ENCODE results near the gene CDRT15L2.
"Not testable (repeated sequence)": the region's sequence is repeated elsewhere in the genome, so short reads cannot be mapped to it uniquely, and the experiment has no call there.

CDRT15L2 gene

DNA sequence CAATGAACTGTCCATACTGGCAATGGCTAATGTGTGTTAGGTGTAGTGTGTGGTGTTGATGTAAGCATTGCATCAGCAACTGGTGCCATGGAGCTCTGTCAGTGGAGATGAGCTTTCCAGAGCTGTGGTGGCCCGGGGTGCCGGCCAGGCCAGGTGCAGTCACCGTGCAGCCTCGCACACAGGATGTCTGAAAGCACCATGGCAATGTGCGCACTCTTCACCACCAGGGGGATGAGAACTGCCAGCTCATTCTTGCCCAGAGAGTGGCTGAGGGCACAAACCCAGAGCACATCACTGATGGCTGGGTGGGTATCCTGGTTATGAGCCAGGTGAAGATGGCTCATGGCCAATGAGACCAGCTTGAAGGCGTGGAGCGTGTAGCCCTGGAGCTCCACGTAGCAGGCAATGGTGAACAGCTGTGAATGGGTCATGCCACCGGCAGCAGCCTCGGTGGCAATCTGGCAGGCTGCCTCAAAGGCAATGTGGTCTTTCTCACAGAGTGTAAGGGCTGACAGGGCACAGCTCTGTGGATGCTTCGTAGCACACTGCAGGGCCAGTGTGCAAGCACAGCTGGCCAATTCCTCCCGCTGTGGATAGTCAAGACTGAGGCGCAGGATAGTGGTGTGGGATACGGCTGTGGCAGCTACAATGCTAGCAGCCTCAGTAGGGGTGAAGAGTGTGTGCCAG, 4.5 kb downstream of the CDRT15L2 start:
- DNase-seq: not testable (repeated sequence)

DNA sequence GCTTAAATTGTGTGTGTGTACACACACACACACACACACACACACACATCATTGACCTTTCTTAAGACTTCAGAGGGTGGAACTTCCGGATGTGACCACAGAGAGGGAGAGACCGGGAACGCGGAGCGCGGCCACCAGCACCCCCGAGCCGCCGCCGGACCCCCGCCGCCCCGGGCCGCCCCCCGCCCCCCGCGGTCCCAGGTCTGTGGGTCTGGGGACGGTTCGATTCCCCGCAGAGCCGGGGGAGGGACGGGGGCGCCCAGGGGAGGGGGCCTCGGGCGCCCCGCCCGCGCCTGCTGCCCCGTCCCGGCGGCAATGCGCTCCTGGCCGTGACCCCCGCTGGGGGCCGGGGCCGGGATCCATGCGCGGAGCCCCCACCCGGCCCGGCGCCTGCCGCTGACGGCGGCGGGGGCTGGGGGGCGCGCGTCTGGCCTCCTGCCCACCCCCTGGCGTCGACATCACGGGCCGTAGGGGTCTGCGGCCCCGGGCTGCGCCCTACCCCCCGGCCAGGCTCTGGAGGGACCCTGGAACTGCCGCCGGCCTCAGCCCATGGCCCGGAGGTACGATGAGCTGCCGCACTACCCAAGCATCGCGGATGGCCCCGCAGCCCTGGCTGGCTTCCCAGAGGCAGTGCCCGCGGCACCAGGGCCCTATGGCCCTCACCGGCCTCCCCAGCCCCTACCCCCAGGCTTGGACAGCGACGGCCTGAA, 9.4 kb downstream of the CDRT15L2 start:
- not testable (repeated sequence) for DNase-seq

DNA sequence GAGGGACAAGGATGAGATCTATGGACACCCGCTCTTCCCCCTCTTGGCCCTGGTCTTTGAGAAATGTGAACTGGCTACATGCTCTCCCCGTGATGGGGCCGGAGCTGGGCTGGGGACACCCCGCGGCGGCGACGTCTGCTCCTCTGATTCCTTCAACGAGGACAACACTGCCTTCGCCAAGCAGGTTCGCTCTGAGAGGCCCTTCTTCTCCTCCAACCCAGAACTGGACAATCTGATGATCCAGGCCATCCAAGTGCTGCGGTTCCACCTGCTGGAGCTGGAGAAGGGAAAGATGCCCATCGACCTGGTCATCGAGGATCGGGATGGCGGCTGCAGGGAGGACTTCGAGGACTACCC, 9.9 kb downstream of the CDRT15L2 start:
- not testable (repeated sequence) for DNase-seq

DNA sequence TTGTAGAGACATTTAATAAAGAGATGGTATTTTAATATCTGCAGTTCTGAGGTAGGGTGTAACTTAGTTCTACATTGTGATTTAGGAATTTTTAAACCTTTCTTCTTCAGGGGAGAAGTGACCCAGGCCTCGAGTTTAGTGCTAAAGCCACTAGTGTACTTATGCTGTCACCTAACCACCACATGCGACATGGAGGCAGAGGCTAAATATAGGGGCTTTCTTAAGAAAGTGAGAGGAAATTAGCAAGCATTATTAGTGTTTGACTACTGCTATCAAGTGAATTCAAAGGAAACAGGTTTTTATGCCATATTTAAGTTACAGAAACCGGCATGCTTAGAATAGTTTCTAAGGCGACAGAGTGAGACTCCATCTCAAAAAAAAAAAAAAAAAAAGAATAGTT, 11.5 kb downstream of the CDRT15L2 start:
- not testable (repeated sequence) for DNase-seq

DNA sequence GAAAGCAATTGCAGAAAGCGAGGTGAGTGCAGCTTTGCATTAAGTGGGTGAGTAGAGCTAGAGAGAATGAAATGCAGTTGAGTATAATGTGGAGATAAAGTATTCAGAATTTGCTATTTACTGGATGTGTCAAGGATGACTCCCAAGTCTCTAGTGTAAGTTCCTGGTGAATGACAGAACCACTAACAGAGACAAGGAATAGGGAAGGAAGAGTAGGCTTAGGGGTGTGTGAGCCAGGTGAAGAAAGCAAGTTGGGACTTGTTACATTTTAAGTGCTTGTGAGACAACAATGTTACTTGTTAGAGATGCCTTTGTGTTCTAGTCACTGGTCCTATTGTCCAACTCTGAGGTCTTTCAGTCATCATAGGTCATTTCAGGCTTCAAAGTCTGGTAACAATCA, 26.0 kb downstream of the CDRT15L2 start:
- DNase-seq: not testable (repeated sequence)

DNA sequence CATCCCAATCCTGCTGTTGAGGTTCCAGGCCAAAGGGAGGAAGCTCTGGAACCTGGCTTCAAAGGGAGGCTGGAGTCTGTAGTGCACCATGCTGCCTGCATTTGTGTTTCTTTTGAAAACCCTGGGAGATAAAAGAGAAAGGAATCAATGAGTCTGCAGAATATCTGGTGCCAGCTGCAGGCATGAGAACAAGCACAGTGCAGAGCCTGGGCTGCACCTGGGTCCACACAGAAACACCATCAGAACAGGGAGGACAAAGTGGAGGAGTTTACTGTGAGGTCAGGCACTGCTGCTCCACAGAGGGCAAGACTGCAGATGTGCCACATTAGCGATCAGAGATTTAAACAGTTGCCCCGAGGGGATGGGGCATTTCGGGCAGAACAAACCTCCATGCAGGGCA, 30.0 kb downstream of the CDRT15L2 start:
- DNase-seq: not testable (repeated sequence)

DNA sequence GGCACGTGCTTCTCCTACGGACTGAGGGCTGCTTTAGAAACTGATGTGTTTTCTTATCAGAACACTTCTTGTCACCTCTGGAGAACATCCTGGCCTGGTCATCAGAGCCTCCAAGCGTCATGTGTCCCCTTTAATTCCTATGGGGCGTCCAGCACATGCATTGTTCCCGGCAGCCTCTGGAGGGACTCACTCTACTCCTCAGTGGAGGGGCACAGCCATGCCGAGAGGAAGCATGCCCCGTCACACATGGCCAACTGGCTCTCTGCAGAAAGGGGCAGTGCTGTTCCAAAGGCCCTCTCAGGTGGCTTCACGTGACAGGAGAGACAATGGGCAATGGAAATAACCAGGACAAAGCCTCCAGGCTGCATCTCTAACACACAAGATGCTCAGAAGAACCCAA, 31.8 kb downstream of the CDRT15L2 start:
- no peak for DNase-seq

DNA sequence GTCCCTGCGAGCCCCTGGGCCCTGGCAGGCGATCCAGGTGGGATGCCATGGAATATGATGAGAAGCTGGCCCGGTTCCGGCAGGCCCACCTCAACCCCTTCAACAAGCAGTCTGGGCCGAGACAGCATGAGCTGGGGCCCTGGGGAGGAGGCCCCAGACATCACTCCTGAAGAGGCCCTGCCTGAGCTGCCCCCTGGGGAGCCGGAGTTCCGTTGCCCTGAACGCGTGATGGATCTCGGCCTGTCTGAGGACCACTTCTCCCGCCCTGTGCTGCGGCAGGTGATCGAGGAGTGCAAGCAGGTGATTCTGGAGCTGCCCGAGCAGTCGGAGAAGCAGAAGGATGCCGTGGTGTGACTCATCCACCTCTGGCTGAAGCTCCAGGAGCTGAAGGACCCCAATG, 33.1 kb downstream of the CDRT15L2 start:
- DNase-seq: no peak

DNA sequence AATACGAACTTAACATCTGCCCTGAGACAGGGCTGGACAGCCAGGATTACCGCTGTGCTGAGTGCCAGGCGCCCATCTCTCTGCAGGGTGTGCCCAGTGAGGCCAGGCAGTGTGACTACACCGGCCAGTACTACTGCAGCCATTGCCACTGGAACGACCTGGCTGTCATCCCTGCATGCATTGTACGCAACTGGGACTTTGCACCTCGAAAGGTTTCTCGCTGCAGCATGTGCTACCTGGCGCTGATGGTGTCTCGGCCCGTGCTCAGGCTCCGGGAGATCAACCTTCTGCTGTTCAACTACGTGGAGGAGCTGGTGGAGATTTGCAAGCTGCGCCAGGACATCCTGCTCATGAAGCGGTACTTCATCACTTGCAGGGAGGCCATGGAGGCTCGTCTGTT, 33.7 kb downstream of the CDRT15L2 start:
- DNase-seq: no peak

DNA sequence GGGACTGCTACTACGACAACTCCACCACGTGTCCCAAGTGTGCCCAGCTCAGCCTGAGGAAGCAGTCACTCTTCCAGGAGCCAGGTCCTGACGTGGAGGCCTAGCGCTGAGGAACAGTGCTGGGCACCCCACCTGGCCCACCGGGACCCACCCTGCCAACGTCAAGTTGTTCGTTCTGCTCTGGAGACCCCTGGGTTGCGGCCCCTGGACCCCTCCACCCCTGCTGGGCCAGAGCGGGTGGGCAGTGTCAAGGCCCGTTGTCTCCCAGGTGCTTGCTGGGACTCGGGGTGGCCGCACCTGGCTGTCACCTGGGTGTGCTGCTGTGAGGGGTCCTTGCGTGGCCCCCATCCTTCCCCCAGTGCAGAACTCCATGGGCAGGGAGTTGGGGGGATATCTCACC, 34.4 kb downstream of the CDRT15L2 start:
- no peak for DNase-seq

DNA sequence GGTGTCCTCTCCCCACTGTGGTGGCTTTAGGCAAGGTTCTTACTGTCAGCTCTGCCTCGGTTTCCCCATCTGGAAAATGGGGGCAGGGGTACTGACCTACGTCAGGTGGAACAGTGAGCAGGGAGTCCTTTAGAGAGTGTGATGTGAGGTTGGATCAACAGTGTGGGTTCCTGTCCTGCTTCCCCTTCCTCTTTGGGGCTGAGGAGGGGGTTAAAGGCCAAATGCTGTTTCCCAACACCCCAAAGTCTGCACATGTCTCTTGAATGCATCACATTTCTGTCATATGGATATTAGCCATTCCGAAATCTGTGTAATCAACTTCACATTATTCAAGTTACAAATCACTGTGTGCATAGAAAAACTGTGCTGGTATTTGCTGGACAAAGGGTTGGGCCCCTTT, 35.9 kb downstream of the CDRT15L2 start:
- DNase-seq: not testable (repeated sequence)
